HFF-Myc (cell line): ENCODE measurements around the gene VCAM1.
"Not testable (repeated sequence)": the region's sequence is repeated elsewhere in the genome, so short reads cannot be mapped to it uniquely, and the experiment has no call there.

ENCODE experiments used
- DNase-seq: peaks from one replicate; pipeline ENCODE4 v3.0.0-alpha.2; 2011; ENCODE audit warnings: low read depth; ENCODE audit errors: extremely low read depth
- H3K4me3 ChIP-seq: replicated peaks from 2 replicates; pipeline ENCODE4 v1.5.1; 2011; ENCODE audit warnings: low read depth, mild to moderate bottlenecking, control low read depth, low read length
- TF ChIP-seq, protein P1 (sequence below): IDR thresholded peaks from 2 replicates; pipeline ENCODE4 v1.5.1; 2012; ENCODE audit warnings: mild to moderate bottlenecking, low read depth, low read length, control low read depth; ENCODE audit errors: missing control alignments

VCAM1 gene

GRCh38 chr1:100778748-100779147, 59.2 kb downstream of the VCAM1 start:
- DNase-seq, result no peak
- TF ChIP-seq, protein P1, sequence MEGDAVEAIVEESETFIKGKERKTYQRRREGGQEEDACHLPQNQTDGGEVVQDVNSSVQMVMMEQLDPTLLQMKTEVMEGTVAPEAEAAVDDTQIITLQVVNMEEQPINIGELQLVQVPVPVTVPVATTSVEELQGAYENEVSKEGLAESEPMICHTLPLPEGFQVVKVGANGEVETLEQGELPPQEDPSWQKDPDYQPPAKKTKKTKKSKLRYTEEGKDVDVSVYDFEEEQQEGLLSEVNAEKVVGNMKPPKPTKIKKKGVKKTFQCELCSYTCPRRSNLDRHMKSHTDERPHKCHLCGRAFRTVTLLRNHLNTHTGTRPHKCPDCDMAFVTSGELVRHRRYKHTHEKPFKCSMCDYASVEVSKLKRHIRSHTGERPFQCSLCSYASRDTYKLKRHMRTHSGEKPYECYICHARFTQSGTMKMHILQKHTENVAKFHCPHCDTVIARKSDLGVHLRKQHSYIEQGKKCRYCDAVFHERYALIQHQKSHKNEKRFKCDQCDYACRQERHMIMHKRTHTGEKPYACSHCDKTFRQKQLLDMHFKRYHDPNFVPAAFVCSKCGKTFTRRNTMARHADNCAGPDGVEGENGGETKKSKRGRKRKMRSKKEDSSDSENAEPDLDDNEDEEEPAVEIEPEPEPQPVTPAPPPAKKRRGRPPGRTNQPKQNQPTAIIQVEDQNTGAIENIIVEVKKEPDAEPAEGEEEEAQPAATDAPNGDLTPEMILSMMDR, result no peak
- H3K4me3 ChIP-seq, result no peak overlapping the region

DNA sequence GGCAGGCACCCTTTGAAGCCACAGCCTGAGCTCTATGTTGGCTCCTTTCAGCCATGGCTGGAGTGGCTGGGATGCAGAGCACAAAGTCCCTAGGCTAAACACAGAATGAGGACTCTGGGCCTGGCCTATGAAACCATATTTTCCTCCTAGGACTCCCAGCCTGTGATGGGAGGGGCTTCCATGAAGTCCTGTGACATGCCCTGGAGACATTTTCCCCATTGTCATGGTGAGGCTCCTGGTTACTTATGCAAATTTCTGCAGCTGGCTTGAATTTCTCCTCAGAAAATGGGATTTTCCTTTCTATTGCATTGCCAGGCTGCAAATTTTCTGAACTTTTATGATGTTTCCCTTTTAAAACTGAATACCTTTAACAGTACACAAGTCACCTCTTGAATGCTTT, 61.3 kb downstream of the VCAM1 start:
- TF ChIP-seq, protein P1, result no peak
- DNase-seq, result no peak
- H3K4me3 ChIP-seq, result no peak overlapping the region

DNA sequence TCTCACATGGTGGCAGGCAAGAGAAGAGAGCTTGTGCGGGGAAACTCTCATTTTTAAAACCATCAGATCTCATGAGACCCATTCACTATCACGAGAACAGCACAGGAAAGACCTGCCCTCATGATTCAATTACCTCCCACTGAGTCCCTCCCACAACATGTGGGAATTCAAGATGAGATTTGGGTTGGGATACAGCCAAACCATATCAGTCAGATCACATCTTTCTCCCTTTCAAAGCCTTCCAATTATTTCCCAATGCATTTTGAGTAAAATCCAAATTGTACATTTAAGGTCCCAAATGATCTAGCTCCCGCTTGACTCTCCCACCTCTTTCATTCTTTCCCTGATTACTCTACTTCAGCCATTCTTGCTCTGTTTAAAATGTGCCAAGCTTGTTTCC, 62.2 kb downstream of the VCAM1 start:
- not testable (repeated sequence) for H3K4me3 ChIP-seq, DNase-seq

DNA sequence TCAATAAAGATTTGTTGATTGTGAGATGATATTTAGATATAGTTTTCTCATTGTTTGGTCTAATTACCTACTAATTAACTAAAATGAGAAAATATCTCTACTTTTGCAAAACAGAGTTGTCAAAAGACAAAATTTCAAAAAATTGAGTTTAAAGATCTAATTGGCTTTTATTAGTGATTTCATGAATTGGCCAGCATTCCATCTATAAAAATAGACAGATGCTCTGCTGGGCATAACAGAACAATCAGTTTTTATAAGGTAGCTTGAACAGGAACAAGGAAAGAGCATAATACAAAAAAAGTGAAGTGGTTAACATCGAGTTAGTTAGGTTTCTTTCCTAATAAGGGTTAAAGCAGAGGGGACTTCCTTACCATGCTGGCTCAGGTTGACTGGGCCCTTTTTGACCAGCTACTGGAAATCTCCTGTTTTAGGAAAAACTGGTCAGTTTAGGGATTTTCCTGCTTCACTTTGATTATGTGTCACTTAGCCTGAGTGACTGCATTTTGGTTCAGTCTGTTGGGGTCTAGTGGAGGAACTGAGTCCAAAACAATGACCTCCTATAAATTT, 63.0 kb downstream of the VCAM1 start:
- no peak for DNase-seq
- H3K4me3 ChIP-seq, result no peak overlapping the region
- TF ChIP-seq, protein P1, result no peak

- no peak for DNase-seq
- TF ChIP-seq, protein P1, result no peak
- H3K4me3 ChIP-seq, result no peak overlapping the region
Measured at GRCh38 chr1:100785470-100786052, 66.0 kb downstream of the VCAM1 start.

- no peak for DNase-seq
- TF ChIP-seq, protein P1, result no peak
- H3K4me3 ChIP-seq, result no peak overlapping the region
Measured at GRCh38 chr1:100786870-100787269, 67.3 kb downstream of the VCAM1 start.
